ENCODE measurements around the gene POLN. TPM values are rescaled to one million over a fixed set of nuclear protein-coding genes. Genes with fewer than 3 reads are reported as not detected.

Gene POLN
- total and polyA plus RNA-seq, 2 donors from 2014 or later = 1.3 to 3.8 TPM

GRCh38 chr4:2095236-2096072 is 146.5 kb downstream of the POLN start:
- Histone ChIP-seq H3K4me3 (ENCODE audit: low read length in 3 of 3) (no peak overlapping the region), H3K4me1 (ENCODE audit: control insufficient read depth in 2 of 3, insufficient read depth in 2 of 3, low read depth in 1 of 3, low read length in 3 of 3) (no peaks in the 10 kb centered on the region), H3K27ac (ENCODE audit: low read depth in 2 of 2, low read length in 2 of 2) (no peak overlapping the region), H3K27me3 (ENCODE audit: control insufficient read depth, insufficient read depth, low read length) (no peaks in the 10 kb centered on the region), H3K9ac (ENCODE audit: low read length in 3 of 3) (no peak overlapping the region), H3K36me3 (ENCODE audit: control insufficient read depth in 2 of 3, insufficient read depth in 3 of 3, low read length in 3 of 3) (no peaks in the 10 kb centered on the region), H3K9me3 (ENCODE audit: control insufficient read depth in 2 of 3, insufficient read depth in 1 of 3, low read length in 3 of 3) (peaks cover 0 to 5% (median 0%) of the 10 kb centered on the region in 3 donors)
- intact Hi-C loops (cut with DNase I) = no loop called here
- no peak for DNase-seq
- no peak for FAIRE-seq
- no peak for TF ChIP-seq CTCF (IDR thresholded peaks at IDR 0.05; ENCODE audit: borderline replicate concordance, extremely low read depth, insufficient read depth)

GRCh38 chr4:2094545-2094944 is 147.4 kb downstream of the POLN start:
- DNase-seq (no peak), FAIRE-seq (no peak)

GRCh38 chr4:2093265-2093664 is 148.7 kb downstream of the POLN start:
- Histone ChIP-seq H3K9ac (ENCODE audit: low read length in 3 of 3) (no peak overlapping the region), H3K27ac (ENCODE audit: low read depth in 2 of 2, low read length in 2 of 2) (no peak overlapping the region), H3K4me1 (ENCODE audit: control insufficient read depth in 2 of 3, insufficient read depth in 2 of 3, low read depth in 1 of 3, low read length in 3 of 3) (no peaks in the 10 kb centered on the region), H3K9me3 (ENCODE audit: control insufficient read depth in 2 of 3, insufficient read depth in 1 of 3, low read length in 3 of 3) (peaks cover 0 to 5% (median 0%) of the 10 kb centered on the region in 3 donors), H3K4me3 (ENCODE audit: low read length in 3 of 3) (no peak overlapping the region), H3K27me3 (ENCODE audit: control insufficient read depth, insufficient read depth, low read length) (no peaks in the 10 kb centered on the region), H3K36me3 (ENCODE audit: control insufficient read depth in 2 of 3, insufficient read depth in 3 of 3, low read length in 3 of 3) (no peaks in the 10 kb centered on the region)
- TF ChIP-seq CTCF (IDR thresholded peaks at IDR 0.05; ENCODE audit: borderline replicate concordance, extremely low read depth, insufficient read depth) = no peak
- FAIRE-seq = no peak
- intact Hi-C loops (cut with DNase I) = no loop called here
- DNase-seq = no peak

More at GRCh38 chr4:2094545-2094944, 147.4 kb downstream of the POLN start:
- no peak overlapping the region for H3K27ac ChIP-seq (ENCODE audit: low read depth in 2 of 2, low read length in 2 of 2)
- intact Hi-C loops (cut with DNase I) = no loop called here
- no peaks in the 10 kb centered on the region for H3K27me3 ChIP-seq (ENCODE audit: control insufficient read depth, insufficient read depth, low read length)
- no peak overlapping the region for H3K4me3 ChIP-seq (ENCODE audit: low read length in 3 of 3)
- H3K9me3 ChIP-seq (ENCODE audit: control insufficient read depth in 2 of 3, insufficient read depth in 1 of 3, low read length in 3 of 3) = peaks cover 0 to 5% (median 0%) of the 10 kb centered on the region in 3 donors
- no peak overlapping the region for H3K9ac ChIP-seq (ENCODE audit: low read length in 3 of 3)
- H3K4me1 ChIP-seq (ENCODE audit: control insufficient read depth in 2 of 3, insufficient read depth in 2 of 3, low read depth in 1 of 3, low read length in 3 of 3) = no peaks in the 10 kb centered on the region
- TF ChIP-seq CTCF (IDR thresholded peaks at IDR 0.05; ENCODE audit: borderline replicate concordance, extremely low read depth, insufficient read depth) = no peak
- H3K36me3 ChIP-seq (ENCODE audit: control insufficient read depth in 2 of 3, insufficient read depth in 3 of 3, low read length in 3 of 3) = no peaks in the 10 kb centered on the region
